ENCODE results near the gene MAN1A1. TPM values are rescaled to one million over a fixed set of nuclear protein-coding genes. Genes with fewer than 3 reads are reported as not detected.

Gene MAN1A1
- total and polyA plus RNA-seq, 2 experiments from 2014 or later, result 2.0 to 8.7 TPM

- Histone ChIP-seq H3K4me2 (no peak overlapping the region), H2AFZ (no peak overlapping the region), H3F3A (replicated peaks; ENCODE audit: low read depth) (no peaks in the 10 kb centered on the region), H3K4me1 (ENCODE audit: insufficient read depth) (peaks cover 19% of the 10 kb centered on the region; the same call in 1 of the 2 replicates), H3K4me3 (no peak overlapping the region), H3K27me3 (ENCODE audit: insufficient read depth) (no peaks in the 10 kb centered on the region), H3K36me3 (ENCODE audit: insufficient read depth) (no peaks in the 10 kb centered on the region), H4K20me1 (replicated peaks; ENCODE audit: insufficient read depth) (no peaks in the 10 kb centered on the region), H3K9me2 (ENCODE audit: insufficient read depth) (0 out of 2 replicates have a peak, but pooled peaks cover 2% of the 10 kb centered on the region), H3K79me2 (replicated peaks; ENCODE audit: insufficient read depth) (no peaks in the 10 kb centered on the region), H3K27ac (ENCODE audit: low read depth) (no peak overlapping the region)
- Mint-ChIP-seq H3K4me1 (peaks cover 25% of the 10 kb centered on the region), H3K9me3 (no peaks in the 10 kb centered on the region), H3K27me3 (ENCODE audit: insufficient read depth, low read depth, poor library complexity) (no peaks in the 10 kb centered on the region), H3K36me3 (ENCODE audit: low read depth) (no peaks in the 10 kb centered on the region), H3K4me3 (no peak overlapping the region), H3K27ac (no peak overlapping the region)
- TF ChIP-seq CTCF (conservative IDR thresholded peaks at IDR 0.05; ENCODE audit: low read depth in 2 of 2) (no peak), NANOG (IDR thresholded peaks at IDR 0.05; ENCODE audit: borderline replicate concordance) (no peak), ZNF331 (CRISPR knock-in tag; IDR thresholded peaks at IDR 0.05; ENCODE audit: low read depth) (no peak), EZH2 (IDR thresholded peaks at IDR 0.05; ENCODE audit: low read depth, unreplicated experiment) (no peak), POLR2AphosphoS5 (IDR thresholded peaks at IDR 0.05; ENCODE audit: low read depth) (no peak), ZNF114 (CRISPR knock-in tag; IDR thresholded peaks at IDR 0.05) (no peak), EZH2phosphoT487 (IDR thresholded peaks at IDR 0.05; ENCODE audit: unreplicated experiment) (no peak), STAT1 (IDR thresholded peaks at IDR 0.05; ENCODE audit: unreplicated experiment) (no peak), CREB1 (CRISPR knock-in tag; IDR thresholded peaks at IDR 0.05; ENCODE audit: low read depth) (no peak), ETS1 (IDR thresholded peaks at IDR 0.05) (no peak)
- TF ChIP-seq, protein P1, sequence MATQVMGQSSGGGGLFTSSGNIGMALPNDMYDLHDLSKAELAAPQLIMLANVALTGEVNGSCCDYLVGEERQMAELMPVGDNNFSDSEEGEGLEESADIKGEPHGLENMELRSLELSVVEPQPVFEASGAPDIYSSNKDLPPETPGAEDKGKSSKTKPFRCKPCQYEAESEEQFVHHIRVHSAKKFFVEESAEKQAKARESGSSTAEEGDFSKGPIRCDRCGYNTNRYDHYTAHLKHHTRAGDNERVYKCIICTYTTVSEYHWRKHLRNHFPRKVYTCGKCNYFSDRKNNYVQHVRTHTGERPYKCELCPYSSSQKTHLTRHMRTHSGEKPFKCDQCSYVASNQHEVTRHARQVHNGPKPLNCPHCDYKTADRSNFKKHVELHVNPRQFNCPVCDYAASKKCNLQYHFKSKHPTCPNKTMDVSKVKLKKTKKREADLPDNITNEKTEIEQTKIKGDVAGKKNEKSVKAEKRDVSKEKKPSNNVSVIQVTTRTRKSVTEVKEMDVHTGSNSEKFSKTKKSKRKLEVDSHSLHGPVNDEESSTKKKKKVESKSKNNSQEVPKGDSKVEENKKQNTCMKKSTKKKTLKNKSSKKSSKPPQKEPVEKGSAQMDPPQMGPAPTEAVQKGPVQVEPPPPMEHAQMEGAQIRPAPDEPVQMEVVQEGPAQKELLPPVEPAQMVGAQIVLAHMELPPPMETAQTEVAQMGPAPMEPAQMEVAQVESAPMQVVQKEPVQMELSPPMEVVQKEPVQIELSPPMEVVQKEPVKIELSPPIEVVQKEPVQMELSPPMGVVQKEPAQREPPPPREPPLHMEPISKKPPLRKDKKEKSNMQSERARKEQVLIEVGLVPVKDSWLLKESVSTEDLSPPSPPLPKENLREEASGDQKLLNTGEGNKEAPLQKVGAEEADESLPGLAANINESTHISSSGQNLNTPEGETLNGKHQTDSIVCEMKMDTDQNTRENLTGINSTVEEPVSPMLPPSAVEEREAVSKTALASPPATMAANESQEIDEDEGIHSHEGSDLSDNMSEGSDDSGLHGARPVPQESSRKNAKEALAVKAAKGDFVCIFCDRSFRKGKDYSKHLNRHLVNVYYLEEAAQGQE (IDR thresholded peaks at IDR 0.05; ENCODE audit: unreplicated experiment), result no peak
- ATAC-seq, result peak; percentile 97
- DNase-seq (ENCODE audit: low spot score), result peak; percentile 56
These were observed 8.6 kb downstream of the MAN1A1 start for GRCh38 chr6:119340796-119341487.
